Measurements from ENCODE around the gene C16orf96. TPM values are rescaled to one million over a fixed set of nuclear protein-coding genes. Genes with fewer than 3 reads are reported as not detected.

The C16orf96 gene
- total and polyA plus RNA-seq, 2 of the 13 experiments (the other 11 are each of a cell fraction or from before 2014, with no cell fraction given), result 0.03 TPM; not detected in 1

GRCh38 chr16:4616047-4616811 is 60.1 kb downstream of the C16orf96 start (continued):
- TF ChIP-seq GLI4 (CRISPR knock-in tag; IDR thresholded peaks at IDR 0.05; ENCODE audit: borderline replicate concordance) (no peak), ZNF749 (CRISPR knock-in tag; IDR thresholded peaks at IDR 0.05; ENCODE audit: borderline replicate concordance) (no peak), ZNF879 (CRISPR knock-in tag; IDR thresholded peaks at IDR 0.05) (peak; percentile 85; the same call in 1 of the 2 replicates), KLF11 (CRISPR knock-in tag; IDR thresholded peaks at IDR 0.05) (no peak), POGK (CRISPR knock-in tag; conservative IDR thresholded peaks at IDR 0.05) (peak; percentile 26; the same call in 1 of the 2 replicates), ERF (CRISPR knock-in tag; IDR thresholded peaks at IDR 0.05) (0 out of 2 replicates have a peak, but pooled peaks have one; percentile 43), ZNF331 (CRISPR knock-in tag; IDR thresholded peaks at IDR 0.05) (no peak), TRIM24 (CRISPR knock-in tag; IDR thresholded peaks at IDR 0.05) (no peak), ZNF790 (CRISPR knock-in tag; IDR thresholded peaks at IDR 0.05; ENCODE audit: borderline replicate concordance) (no peak; the same call in 1 of the 2 replicates), MED8 (CRISPR knock-in tag; IDR thresholded peaks at IDR 0.05; ENCODE audit: insufficient replicate concordance) (no peak), ZBTB38 (CRISPR knock-in tag; IDR thresholded peaks at IDR 0.05) (no peak; the same call in 1 of the 2 replicates), ZNF275 (CRISPR knock-in tag; IDR thresholded peaks at IDR 0.05; ENCODE audit: borderline replicate concordance) (no peak), ATAD3A (CRISPR knock-in tag; IDR thresholded peaks at IDR 0.05) (no peak), ZNF614 (CRISPR knock-in tag; IDR thresholded peaks at IDR 0.05; ENCODE audit: borderline replicate concordance) (no peak), ATRX (CRISPR knock-in tag; IDR thresholded peaks at IDR 0.05; ENCODE audit: borderline replicate concordance) (no peak), TAF1 (CRISPR knock-in tag; IDR thresholded peaks at IDR 0.05) (peak; percentile 69), ATF4 (CRISPR knock-in tag; IDR thresholded peaks at IDR 0.05) (no peak), HIC2 (CRISPR knock-in tag; IDR thresholded peaks at IDR 0.05; ENCODE audit: low read depth) (no peak), KDM5B (CRISPR knock-in tag; IDR thresholded peaks at IDR 0.05; ENCODE audit: borderline replicate concordance) (peak; percentile 57; the same call in 1 of the 2 replicates), SALL1 (CRISPR knock-in tag; IDR thresholded peaks at IDR 0.05) (peak; percentile 34; the same call in 1 of the 2 replicates), ZNF280B (CRISPR knock-in tag; IDR thresholded peaks at IDR 0.05; ENCODE audit: borderline replicate concordance) (no peak), ZNF343 (CRISPR knock-in tag; IDR thresholded peaks at IDR 0.05) (no peak)

Data from HepG2 (cell line).